Gastrocnemius medialis (tissue), 4 donors: Measurements from ENCODE around the gene DDX60.

Experiments used
- CTCF ChIP-seq, 5 experiments: fragments of 450-650 bp in 3 of 5; fragments of 200-600 bp in 2 of 5; sonication (generic) in 2 of 5; IDR thresholded peaks in 4 of 5; conservative IDR thresholded peaks in 1 of 5; 1 replicate in 4 of 5; 2 replicates in 1 of 5; pipeline ENCODE4 v1.5.1; 2016 to 2019; ENCODE audit warnings: antibody characterized with exemption in 5 of 5, mild to moderate bottlenecking in 3 of 5, moderate library complexity in 3 of 5
- POLR2A ChIP-seq, 2 donors: fragments of 450-650 bp; IDR thresholded peaks; one replicate each; pipeline ENCODE4 v1.6.1; 2017; ENCODE audit warnings: antibody characterized with exemption in 2 of 2, mild to moderate bottlenecking in 2 of 2, moderate library complexity in 2 of 2

- no peak for TF ChIP-seq CTCF (IDR thresholded peaks at IDR 0.05 in 4 of 5, conservative IDR thresholded peaks at IDR 0.05 in 1 of 5)
- no peak for TF ChIP-seq POLR2A (IDR thresholded peaks at IDR 0.05)
Measured at GRCh38 chr4:168199260-168199957, 119.1 kb downstream of the DDX60 start.
